ENCODE measurements around the gene TMEM59L.

Gene TMEM59L

DNA sequence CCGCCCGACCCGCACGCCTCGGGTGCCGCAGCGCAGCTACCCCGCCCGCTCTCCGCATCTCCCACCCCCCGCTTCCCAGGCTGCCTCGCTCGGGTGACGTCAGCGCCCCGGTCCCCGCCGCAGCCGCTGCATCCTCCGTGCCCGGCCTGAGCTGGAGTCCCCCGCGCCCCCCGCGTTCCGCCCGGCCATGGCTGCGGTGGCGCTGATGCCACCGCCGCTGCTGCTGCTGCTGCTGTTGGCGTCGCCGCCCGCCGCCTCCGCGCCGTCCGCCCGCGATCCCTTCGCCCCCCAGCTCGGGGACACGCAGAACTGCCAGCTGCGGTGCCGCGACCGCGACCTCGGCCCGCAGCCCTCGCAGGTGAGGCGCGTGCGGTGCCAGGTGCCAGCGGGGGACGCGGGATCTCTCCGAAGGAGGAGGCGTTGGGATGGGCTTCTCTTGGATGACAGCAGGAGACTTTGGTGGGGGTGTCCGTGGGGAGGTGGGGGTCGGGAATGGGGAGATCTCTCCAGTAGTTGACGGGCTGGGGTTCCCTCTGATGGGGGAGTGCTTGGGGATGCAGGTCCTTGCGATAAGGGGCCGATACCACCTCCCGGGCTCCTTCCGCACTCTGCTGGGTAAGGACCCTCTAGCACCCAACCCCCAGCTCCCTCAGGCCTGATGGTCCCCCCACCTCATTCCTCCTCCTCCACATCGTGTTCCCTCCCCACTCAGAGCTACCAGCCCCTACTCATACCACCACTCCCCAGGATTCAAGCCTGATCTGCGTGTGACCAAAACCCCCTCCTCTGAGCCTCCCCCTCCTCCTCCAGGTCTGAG lies at the start of gene TMEM59L (continued):
- TF ChIP-seq, protein P1, sequence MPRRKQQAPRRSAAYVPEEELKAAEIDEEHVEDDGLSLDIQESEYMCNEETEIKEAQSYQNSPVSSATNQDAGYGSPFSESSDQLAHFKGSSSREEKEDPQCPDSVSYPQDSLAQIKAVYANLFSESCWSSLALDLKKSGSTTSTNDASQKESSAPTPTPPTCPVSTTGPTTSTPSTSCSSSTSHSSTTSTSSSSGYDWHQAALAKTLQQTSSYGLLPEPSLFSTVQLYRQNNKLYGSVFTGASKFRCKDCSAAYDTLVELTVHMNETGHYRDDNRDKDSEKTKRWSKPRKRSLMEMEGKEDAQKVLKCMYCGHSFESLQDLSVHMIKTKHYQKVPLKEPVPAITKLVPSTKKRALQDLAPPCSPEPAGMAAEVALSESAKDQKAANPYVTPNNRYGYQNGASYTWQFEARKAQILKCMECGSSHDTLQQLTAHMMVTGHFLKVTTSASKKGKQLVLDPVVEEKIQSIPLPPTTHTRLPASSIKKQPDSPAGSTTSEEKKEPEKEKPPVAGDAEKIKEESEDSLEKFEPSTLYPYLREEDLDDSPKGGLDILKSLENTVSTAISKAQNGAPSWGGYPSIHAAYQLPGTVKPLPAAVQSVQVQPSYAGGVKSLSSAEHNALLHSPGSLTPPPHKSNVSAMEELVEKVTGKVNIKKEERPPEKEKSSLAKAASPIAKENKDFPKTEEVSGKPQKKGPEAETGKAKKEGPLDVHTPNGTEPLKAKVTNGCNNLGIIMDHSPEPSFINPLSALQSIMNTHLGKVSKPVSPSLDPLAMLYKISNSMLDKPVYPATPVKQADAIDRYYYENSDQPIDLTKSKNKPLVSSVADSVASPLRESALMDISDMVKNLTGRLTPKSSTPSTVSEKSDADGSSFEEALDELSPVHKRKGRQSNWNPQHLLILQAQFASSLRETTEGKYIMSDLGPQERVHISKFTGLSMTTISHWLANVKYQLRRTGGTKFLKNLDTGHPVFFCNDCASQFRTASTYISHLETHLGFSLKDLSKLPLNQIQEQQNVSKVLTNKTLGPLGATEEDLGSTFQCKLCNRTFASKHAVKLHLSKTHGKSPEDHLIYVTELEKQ (tag by site-specific recombination; IDR thresholded peaks at IDR 0.05; ENCODE audit: borderline replicate concordance): no peak
- TF ChIP-seq ZFHX2 (tag by site-specific recombination; conservative IDR thresholded peaks at IDR 0.05) (peak; percentile 67), ZNF146 (tag by site-specific recombination; IDR thresholded peaks at IDR 0.05) (0 out of 2 replicates have a peak, but pooled peaks have one; percentile 2), ZNF785 (tag by site-specific recombination; IDR thresholded peaks at IDR 0.05) (no peak), OSR2 (tag by site-specific recombination; IDR thresholded peaks at IDR 0.05) (no peak)
- TF ChIP-seq, protein P2, sequence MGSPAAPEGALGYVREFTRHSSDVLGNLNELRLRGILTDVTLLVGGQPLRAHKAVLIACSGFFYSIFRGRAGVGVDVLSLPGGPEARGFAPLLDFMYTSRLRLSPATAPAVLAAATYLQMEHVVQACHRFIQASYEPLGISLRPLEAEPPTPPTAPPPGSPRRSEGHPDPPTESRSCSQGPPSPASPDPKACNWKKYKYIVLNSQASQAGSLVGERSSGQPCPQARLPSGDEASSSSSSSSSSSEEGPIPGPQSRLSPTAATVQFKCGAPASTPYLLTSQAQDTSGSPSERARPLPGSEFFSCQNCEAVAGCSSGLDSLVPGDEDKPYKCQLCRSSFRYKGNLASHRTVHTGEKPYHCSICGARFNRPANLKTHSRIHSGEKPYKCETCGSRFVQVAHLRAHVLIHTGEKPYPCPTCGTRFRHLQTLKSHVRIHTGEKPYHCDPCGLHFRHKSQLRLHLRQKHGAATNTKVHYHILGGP (tag by site-specific recombination; IDR thresholded peaks at IDR 0.05): no peak
- TF ChIP-seq, protein P3, sequence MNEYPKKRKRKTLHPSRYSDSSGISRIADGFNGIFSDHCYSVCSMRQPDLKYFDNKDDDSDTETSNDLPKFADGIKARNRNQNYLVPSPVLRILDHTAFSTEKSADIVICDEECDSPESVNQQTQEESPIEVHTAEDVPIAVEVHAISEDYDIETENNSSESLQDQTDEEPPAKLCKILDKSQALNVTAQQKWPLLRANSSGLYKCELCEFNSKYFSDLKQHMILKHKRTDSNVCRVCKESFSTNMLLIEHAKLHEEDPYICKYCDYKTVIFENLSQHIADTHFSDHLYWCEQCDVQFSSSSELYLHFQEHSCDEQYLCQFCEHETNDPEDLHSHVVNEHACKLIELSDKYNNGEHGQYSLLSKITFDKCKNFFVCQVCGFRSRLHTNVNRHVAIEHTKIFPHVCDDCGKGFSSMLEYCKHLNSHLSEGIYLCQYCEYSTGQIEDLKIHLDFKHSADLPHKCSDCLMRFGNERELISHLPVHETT (tag by site-specific recombination; IDR thresholded peaks at IDR 0.05): no peak

DNA sequence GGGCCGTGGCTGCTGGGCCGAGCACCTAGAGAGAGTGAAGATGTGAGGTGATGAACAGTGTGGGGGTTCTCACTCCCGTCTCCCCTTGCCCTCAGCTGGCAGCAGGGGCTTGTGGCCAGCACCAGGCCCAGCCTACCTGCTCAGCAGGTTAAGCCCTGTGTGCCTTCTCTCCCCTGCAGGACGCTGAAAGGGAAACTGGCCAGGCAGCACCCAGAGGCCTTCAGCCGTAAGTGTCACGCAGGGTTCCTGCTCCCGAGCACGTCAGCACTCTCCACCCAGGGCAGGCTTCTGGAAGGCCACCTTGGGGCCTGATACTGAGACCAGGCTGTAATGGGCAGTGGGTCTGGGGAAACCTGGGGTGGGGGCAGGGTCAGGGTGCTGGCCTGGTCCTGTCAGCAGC lies 45.7 kb upstream of the TMEM59L start:
- Histone ChIP-seq H3K4me1 (ENCODE audit: control insufficient read depth, insufficient read depth, low read length) (no peaks in the 10 kb centered on the region), H3K27ac (ENCODE audit: extremely low read depth, low read depth, low read length) (no peak overlapping the region), H3K9me3 (ENCODE audit: control insufficient read depth, insufficient read depth, low read depth, low read length) (no peaks in the 10 kb centered on the region), H3K36me3 (ENCODE audit: control insufficient read depth in 2 of 2, insufficient read depth in 1 of 2, low read length in 2 of 2) (peaks cover 32 to 77% of the 10 kb centered on the region in 2 experiments; a peak in 2 of 3 replicates), H3K4me3 (ENCODE audit: low read depth, low read length) (no peak overlapping the region)
- POLR2A ChIA-PET: no interaction called here
- TF ChIP-seq ZNF121 (tag by site-specific recombination; IDR thresholded peaks at IDR 0.05) (no peak), ZNF521 (tag by site-specific recombination; IDR thresholded peaks at IDR 0.05) (no peak), ZNF600 (tag by site-specific recombination; IDR thresholded peaks at IDR 0.05) (no peak), ZNF664 (tag by site-specific recombination; IDR thresholded peaks at IDR 0.05) (no peak), ZNF221 (tag by site-specific recombination; IDR thresholded peaks at IDR 0.05; ENCODE audit: borderline replicate concordance) (no peak), ZNF132 (tag by site-specific recombination; IDR thresholded peaks at IDR 0.05; ENCODE audit: borderline replicate concordance) (no peak), ZNF184 (tag by site-specific recombination; IDR thresholded peaks at IDR 0.05) (no peak), GLIS1 (tag by site-specific recombination; IDR thresholded peaks at IDR 0.05) (no peak), ZNF433 (tag by site-specific recombination; IDR thresholded peaks at IDR 0.05; ENCODE audit: low read depth) (no peak), SALL2 (tag by site-specific recombination; IDR thresholded peaks at IDR 0.05; ENCODE audit: borderline replicate concordance) (no peak), ZNF302 (tag by site-specific recombination; IDR thresholded peaks at IDR 0.05; ENCODE audit: low read depth) (no peak), ZNF24 (tag by site-specific recombination; IDR thresholded peaks at IDR 0.05) (no peak), ZNF239 (tag by site-specific recombination; IDR thresholded peaks at IDR 0.05) (no peak), ZNF394 (tag by site-specific recombination; IDR thresholded peaks at IDR 0.05; ENCODE audit: borderline replicate concordance) (no peak), ZNF211 (tag by site-specific recombination; IDR thresholded peaks at IDR 0.05; ENCODE audit: low read depth) (no peak)
- TF ChIP-seq, protein P1 (tag by site-specific recombination; IDR thresholded peaks at IDR 0.05; ENCODE audit: borderline replicate concordance): no peak
- CTCF ChIA-PET: no interaction called here
